Neural cell (in vitro differentiated cells): ENCODE results near the gene SNRPD3. TPM values are rescaled to one million over a fixed set of nuclear protein-coding genes. Genes with fewer than 3 reads are reported as not detected.

Experiments
- H2AFZ ChIP-seq: fragments of 200-600, 300-800 bp; sonication (generic), shearing (Covaris generic); 2 replicates; pipeline ENCODE4 v1.6.0; 2014; ENCODE audit warnings: low read depth, mild to moderate bottlenecking, antibody characterized with exemption, low read length, moderate library complexity
- H3F3A ChIP-seq: fragments of 200-600 bp; shearing (Covaris generic); 2 replicates; pipeline ENCODE4 v1.6.1; 2016; ENCODE audit warnings: mild to moderate bottlenecking, moderate library complexity, mixed read lengths, antibody characterized with exemption, low read length; ENCODE audit not compliant: insufficient read depth, poor library complexity, severe bottlenecking
- H3K27ac ChIP-seq: fragments of 200-600, 300-800 bp; sonication (generic), shearing (Covaris generic); 2 replicates; pipeline ENCODE4 v1.5.1; 2014; ENCODE audit warnings: mild to moderate bottlenecking, low read length, moderate library complexity
- H3K27me3 ChIP-seq: fragments of 300-800, 200-600 bp; sonication (generic), shearing (Covaris generic); 2 replicates; pipeline ENCODE4 v1.6.0; 2014; ENCODE audit warnings: mild to moderate bottlenecking, low read depth, low read length, moderate library complexity; ENCODE audit not compliant: insufficient read depth
- H3K36me3 ChIP-seq: fragments of 300-800, 200-600 bp; sonication (generic), shearing (Covaris generic); 2 replicates; pipeline ENCODE4 v1.5.1; 2014; ENCODE audit warnings: mild to moderate bottlenecking, antibody characterized with exemption, low read length, moderate library complexity; ENCODE audit not compliant: insufficient read depth
- H3K4me2 ChIP-seq: fragments of 300-800, 200-600 bp; sonication (generic), shearing (Covaris generic); 2 replicates; pipeline ENCODE4 v1.6.0; 2014; ENCODE audit warnings: mild to moderate bottlenecking, low read length
- H3K4me3 ChIP-seq: fragments of 300-800, 200-600 bp; sonication (generic), shearing (Covaris generic); 2 replicates; pipeline ENCODE4 v1.5.1; 2014; ENCODE audit warnings: mild to moderate bottlenecking, low read length, moderate library complexity
- H3K79me2 ChIP-seq: fragments of 200-600 bp; shearing (Covaris generic); replicated peaks from 2 replicates; pipeline ENCODE4 v1.6.0; 2014; ENCODE audit warnings: mild to moderate bottlenecking, low read length, moderate library complexity; ENCODE audit not compliant: insufficient read depth
- H3K9ac ChIP-seq: fragments of 300-800, 200-600 bp; sonication (generic), shearing (Covaris generic); 2 replicates; pipeline ENCODE4 v1.6.1; 2016; ENCODE audit warnings: mild to moderate bottlenecking, low read length, mixed read lengths
- H3K9me2 ChIP-seq: fragments of 200-600 bp; shearing (Covaris generic); 2 replicates; pipeline ENCODE4 v1.6.1; 2016; ENCODE audit warnings: mild to moderate bottlenecking, low read length, mixed read lengths; ENCODE audit not compliant: insufficient read depth
- H3K9me3 ChIP-seq: fragments of 200-600, 300-800 bp; sonication (generic), shearing (Covaris generic); 2 replicates; pipeline ENCODE4 v1.6.1; 2016; ENCODE audit warnings: mild to moderate bottlenecking, mixed run types, low read length, moderate library complexity, mixed read lengths
- H4K20me1 ChIP-seq: fragments of 200-600 bp; shearing (Covaris generic); 2 replicates; pipeline ENCODE4 v1.6.1; 2016; ENCODE audit warnings: mild to moderate bottlenecking, mixed run types; ENCODE audit not compliant: insufficient read depth
- EP300 ChIP-seq: fragments of 450-650 bp; conservative IDR thresholded peaks from 2 replicates; pipeline ENCODE4 v1.6.1; 2014; ENCODE audit warnings: antibody characterized with exemption, mild to moderate bottlenecking, moderate library complexity; ENCODE audit not compliant: poor library complexity, severe bottlenecking
- EZH2 ChIP-seq: fragments of 200-600, 300-800 bp; shearing (Covaris generic), sonication (generic); IDR thresholded peaks from 2 replicates; pipeline ENCODE4 v1.6.1; 2014; ENCODE audit warnings: antibody characterized with exemption, low read length, borderline replicate concordance, mild to moderate bottlenecking; ENCODE audit not compliant: insufficient read depth, poor library complexity, severe bottlenecking
- MXI1 ChIP-seq: fragments of 450-650 bp; conservative IDR thresholded peaks from 2 replicates; pipeline ENCODE4 v1.6.1; 2014; ENCODE audit warnings: antibody characterized with exemption, mild to moderate bottlenecking; ENCODE audit not compliant: poor library complexity, severe bottlenecking
- POLR2AphosphoS5 ChIP-seq: IDR thresholded peaks from 2 replicates; pipeline ENCODE4 v1.6.1; 2012
- RAD21 ChIP-seq: fragments of 450-650 bp; conservative IDR thresholded peaks from 2 replicates; pipeline ENCODE4 v1.6.1; 2014; ENCODE audit warnings: antibody characterized with exemption, mild to moderate bottlenecking, moderate library complexity
- SMC3 ChIP-seq: fragments of 450-650 bp; conservative IDR thresholded peaks from 2 replicates; pipeline ENCODE4 v1.6.1; 2014; ENCODE audit warnings: antibody characterized with exemption, mild to moderate bottlenecking, moderate library complexity; ENCODE audit not compliant: poor library complexity
- TAF1 ChIP-seq: IDR thresholded peaks from 2 replicates; pipeline ENCODE4 v1.6.1; 2012; ENCODE audit warnings: low read depth
- polyA plus RNA-seq: library from polyadenylated mRNA; depleted of rRNA; stranded (reverse); fragments of >200 nt; gene quantifications from 2 replicates; pipeline ENCODE4 v1.2.3, GENCODE V29; 2014
- TF ChIP-seq, protein P1 (sequence below): IDR thresholded peaks from 2 replicates; pipeline ENCODE4 v1.6.1; 2012; ENCODE audit warnings: borderline replicate concordance
- TF ChIP-seq, protein P2 (sequence below): fragments of 450-650 bp; IDR thresholded peaks from 2 replicates; pipeline ENCODE4 v1.5.1; 2014; ENCODE audit warnings: antibody characterized with exemption, mild to moderate bottlenecking, moderate library complexity; ENCODE audit not compliant: poor library complexity, severe bottlenecking

Gene SNRPD3
- polyA plus RNA-seq, 1 donor from 2014 or later: 195 TPM

DNA sequence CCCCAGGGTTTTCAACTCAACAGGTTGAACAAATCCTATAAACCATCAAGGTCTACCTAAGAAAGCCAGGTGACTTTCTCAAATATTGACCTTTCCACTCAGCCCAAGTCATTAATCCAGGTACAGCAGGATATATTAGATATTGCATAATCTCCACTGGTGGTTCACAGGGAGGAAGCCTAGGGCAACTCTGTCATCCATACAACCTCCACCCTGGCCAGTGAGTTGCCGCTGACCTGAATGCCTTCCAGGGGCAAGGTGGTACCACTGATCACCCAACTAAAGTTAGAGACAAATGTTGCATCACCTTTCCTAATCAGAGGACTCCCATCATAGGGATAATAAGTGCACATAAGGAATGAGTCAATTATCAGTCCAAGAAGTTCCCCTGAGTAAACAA lies 23.7 kb upstream of the SNRPD3 start:
- Histone ChIP-seq H3K36me3 (no peaks in the 10 kb centered on the region), H3K4me2 (no peak overlapping the region), H3F3A (no peaks in the 10 kb centered on the region), H3K79me2 (no peaks in the 10 kb centered on the region), H3K27ac (no peak overlapping the region), H4K20me1 (no peaks in the 10 kb centered on the region), H3K9me2 (no peaks in the 10 kb centered on the region), H3K9me3 (no peaks in the 10 kb centered on the region), H3K27me3 (no peaks in the 10 kb centered on the region), H3K4me3 (no peak overlapping the region), H3K9ac (no peak overlapping the region), H2AFZ (no peak overlapping the region)
- TF ChIP-seq EZH2: no peak
- TF ChIP-seq SMC3: no peak
- TF ChIP-seq POLR2AphosphoS5: no peak
- no peak for TF ChIP-seq RAD21
- no peak for TF ChIP-seq TAF1
- no peak for TF ChIP-seq MXI1
- TF ChIP-seq, protein P1, sequence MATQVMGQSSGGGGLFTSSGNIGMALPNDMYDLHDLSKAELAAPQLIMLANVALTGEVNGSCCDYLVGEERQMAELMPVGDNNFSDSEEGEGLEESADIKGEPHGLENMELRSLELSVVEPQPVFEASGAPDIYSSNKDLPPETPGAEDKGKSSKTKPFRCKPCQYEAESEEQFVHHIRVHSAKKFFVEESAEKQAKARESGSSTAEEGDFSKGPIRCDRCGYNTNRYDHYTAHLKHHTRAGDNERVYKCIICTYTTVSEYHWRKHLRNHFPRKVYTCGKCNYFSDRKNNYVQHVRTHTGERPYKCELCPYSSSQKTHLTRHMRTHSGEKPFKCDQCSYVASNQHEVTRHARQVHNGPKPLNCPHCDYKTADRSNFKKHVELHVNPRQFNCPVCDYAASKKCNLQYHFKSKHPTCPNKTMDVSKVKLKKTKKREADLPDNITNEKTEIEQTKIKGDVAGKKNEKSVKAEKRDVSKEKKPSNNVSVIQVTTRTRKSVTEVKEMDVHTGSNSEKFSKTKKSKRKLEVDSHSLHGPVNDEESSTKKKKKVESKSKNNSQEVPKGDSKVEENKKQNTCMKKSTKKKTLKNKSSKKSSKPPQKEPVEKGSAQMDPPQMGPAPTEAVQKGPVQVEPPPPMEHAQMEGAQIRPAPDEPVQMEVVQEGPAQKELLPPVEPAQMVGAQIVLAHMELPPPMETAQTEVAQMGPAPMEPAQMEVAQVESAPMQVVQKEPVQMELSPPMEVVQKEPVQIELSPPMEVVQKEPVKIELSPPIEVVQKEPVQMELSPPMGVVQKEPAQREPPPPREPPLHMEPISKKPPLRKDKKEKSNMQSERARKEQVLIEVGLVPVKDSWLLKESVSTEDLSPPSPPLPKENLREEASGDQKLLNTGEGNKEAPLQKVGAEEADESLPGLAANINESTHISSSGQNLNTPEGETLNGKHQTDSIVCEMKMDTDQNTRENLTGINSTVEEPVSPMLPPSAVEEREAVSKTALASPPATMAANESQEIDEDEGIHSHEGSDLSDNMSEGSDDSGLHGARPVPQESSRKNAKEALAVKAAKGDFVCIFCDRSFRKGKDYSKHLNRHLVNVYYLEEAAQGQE: no peak
- no peak for TF ChIP-seq EP300
- TF ChIP-seq, protein P2, sequence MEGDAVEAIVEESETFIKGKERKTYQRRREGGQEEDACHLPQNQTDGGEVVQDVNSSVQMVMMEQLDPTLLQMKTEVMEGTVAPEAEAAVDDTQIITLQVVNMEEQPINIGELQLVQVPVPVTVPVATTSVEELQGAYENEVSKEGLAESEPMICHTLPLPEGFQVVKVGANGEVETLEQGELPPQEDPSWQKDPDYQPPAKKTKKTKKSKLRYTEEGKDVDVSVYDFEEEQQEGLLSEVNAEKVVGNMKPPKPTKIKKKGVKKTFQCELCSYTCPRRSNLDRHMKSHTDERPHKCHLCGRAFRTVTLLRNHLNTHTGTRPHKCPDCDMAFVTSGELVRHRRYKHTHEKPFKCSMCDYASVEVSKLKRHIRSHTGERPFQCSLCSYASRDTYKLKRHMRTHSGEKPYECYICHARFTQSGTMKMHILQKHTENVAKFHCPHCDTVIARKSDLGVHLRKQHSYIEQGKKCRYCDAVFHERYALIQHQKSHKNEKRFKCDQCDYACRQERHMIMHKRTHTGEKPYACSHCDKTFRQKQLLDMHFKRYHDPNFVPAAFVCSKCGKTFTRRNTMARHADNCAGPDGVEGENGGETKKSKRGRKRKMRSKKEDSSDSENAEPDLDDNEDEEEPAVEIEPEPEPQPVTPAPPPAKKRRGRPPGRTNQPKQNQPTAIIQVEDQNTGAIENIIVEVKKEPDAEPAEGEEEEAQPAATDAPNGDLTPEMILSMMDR: no peak

DNA sequence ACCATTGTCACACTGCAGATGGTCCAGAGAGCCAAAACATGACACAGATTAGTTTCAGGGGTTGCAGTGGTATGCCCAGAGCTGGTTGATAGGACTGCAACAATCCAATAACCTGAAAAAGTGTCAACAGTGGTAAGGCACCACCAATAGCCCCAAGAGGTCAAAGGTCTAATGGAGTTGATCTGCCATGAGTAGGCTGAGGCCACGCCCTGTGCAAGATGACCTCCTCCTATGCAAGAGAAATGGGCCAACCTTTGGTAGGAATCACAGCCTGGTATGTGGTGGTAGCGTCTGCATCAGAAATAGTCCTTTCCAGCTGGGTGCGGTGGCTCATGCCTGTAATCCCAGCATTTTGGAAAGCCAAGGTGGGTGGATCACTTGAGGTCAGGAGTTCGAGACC lies 20.5 kb upstream of the SNRPD3 start:
- TF ChIP-seq EP300 (no peak), SMC3 (no peak), TAF1 (no peak)
- TF ChIP-seq, protein P1: no peak
- Histone ChIP-seq H3K9me3 (no peaks in the 10 kb centered on the region), H4K20me1 (no peaks in the 10 kb centered on the region), H3K4me3 (no peak overlapping the region), H3K36me3 (no peaks in the 10 kb centered on the region), H3K9ac (no peak overlapping the region), H3K27ac (no peak overlapping the region), H3K79me2 (no peaks in the 10 kb centered on the region), H3K27me3 (no peaks in the 10 kb centered on the region), H2AFZ (no peak overlapping the region), H3K4me2 (no peak overlapping the region), H3F3A (no peaks in the 10 kb centered on the region), H3K9me2 (no peaks in the 10 kb centered on the region)
